Smooth muscle cell (in vitro differentiated cells): Measurements from ENCODE around the gene TMEM191C. TPM values are rescaled to one million over a fixed set of nuclear protein-coding genes. Genes with fewer than 3 reads are reported as not detected.
"Not testable (repeated sequence)": the region's sequence is repeated elsewhere in the genome, so short reads cannot be mapped to it uniquely, and the experiment has no call there.

Experiments used
- DNase-seq: peaks from one replicate; lab custom pipeline; 2025; ENCODE audit not compliant: unreplicated experiment; lab: John Stamatoyannopoulos, UW
- H2AFZ ChIP-seq: fragments of 200-600 bp; sonication (generic); 2 replicates; pipeline ENCODE4 v1.6.0; 2016; ENCODE audit warnings: antibody characterized with exemption, low read depth, mild to moderate bottlenecking
- H3F3A ChIP-seq: fragments of 200-600 bp; sonication (generic); 2 replicates; pipeline ENCODE4 v1.6.0; 2017; ENCODE audit warnings: antibody characterized with exemption, low read depth
- H3K27ac ChIP-seq: fragments of 200-600 bp; sonication (generic); 2 replicates; pipeline ENCODE4 v1.5.1; 2016; ENCODE audit warnings: low read depth, mild to moderate bottlenecking
- H3K27me3 ChIP-seq: fragments of 200-600 bp; sonication (generic); 2 replicates; pipeline ENCODE4 v1.6.1; 2016; ENCODE audit warnings: low read depth, mild to moderate bottlenecking
- H3K36me3 ChIP-seq: fragments of 200-600 bp; sonication (generic); 2 replicates; pipeline ENCODE4 v1.5.1; 2016; ENCODE audit warnings: low read depth
- H3K4me1 ChIP-seq: fragments of 200-600 bp; sonication (generic); 2 replicates; pipeline ENCODE4 v1.5.1; 2016; ENCODE audit warnings: low read depth
- H3K4me2 ChIP-seq: fragments of 200-600 bp; sonication (generic); 2 replicates; pipeline ENCODE4 v1.6.0; 2016; ENCODE audit warnings: mild to moderate bottlenecking
- H3K4me3 ChIP-seq: fragments of 200-600 bp; sonication (generic); 2 replicates; pipeline ENCODE4 v1.5.1; 2016; ENCODE audit warnings: mild to moderate bottlenecking
- H3K79me2 ChIP-seq: fragments of 200-600 bp; sonication (generic); 2 replicates; pipeline ENCODE4 v1.6.0; 2016; ENCODE audit warnings: low read depth, mild to moderate bottlenecking
- H3K9ac ChIP-seq: fragments of 200-600 bp; sonication (generic); 2 replicates; pipeline ENCODE4 v1.6.0; 2016; ENCODE audit warnings: low read depth
- H3K9me3 ChIP-seq: fragments of 200-600 bp; sonication (generic); replicated peaks from 2 replicates; pipeline ENCODE4 v1.5.1; 2016; ENCODE audit warnings: low read depth
- H4K20me1 ChIP-seq: fragments of 200-600 bp; sonication (generic); 2 replicates; pipeline ENCODE4 v1.6.0; 2016; ENCODE audit warnings: low read depth
- WGBS: methylation state at CpG from one replicate; pipeline ENCODE4 v1.1.7; 2016; ENCODE audit warnings: low lambda C conversion rate; 5-methylcytosine and 5-hydroxymethylcytosine counted together
- polyA plus RNA-seq: library from polyadenylated mRNA; unstranded; fragments of >200 nt; fragmentation: Nextera tagmentation; extraction: Ambion mirVana; gene quantifications from 2 replicates; pipeline ENCODE4 v1.2.1, GENCODE V29; 2016
- total RNA-seq: library from RNA; depleted of rRNA; stranded (reverse); fragments of >200 nt; gene quantifications from 2 replicates; pipeline ENCODE4 v1.2.3, GENCODE V29; 2014

TMEM191C gene
- total and polyA plus RNA-seq, 2 experiments from 2014 or later, result 1.4 to 3.2 TPM

DNA sequence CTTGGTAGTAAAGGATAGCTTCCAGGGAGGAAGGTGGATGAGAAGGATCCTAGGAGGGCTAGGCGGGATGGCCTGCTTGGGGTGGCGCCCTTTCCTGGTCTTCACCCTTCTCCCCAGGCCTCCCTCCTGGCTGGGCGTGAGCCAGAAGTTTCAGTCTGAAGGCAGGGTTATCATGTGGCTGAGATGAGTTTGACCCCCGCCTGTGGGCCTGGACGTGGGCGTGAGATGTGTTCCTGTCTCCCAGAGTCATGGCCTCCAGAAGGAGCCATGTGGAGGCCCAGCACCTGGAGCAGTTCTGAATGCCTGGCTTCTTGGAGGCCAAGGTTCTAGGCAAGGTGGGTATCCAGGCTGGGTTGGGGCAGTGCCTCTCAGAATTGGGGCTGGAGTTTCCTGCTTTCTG lies 29.2 kb upstream of the TMEM191C start:
- not testable (repeated sequence) for H3K27me3 ChIP-seq, H3K4me2 ChIP-seq, H3K27ac ChIP-seq, DNase-seq, H3K4me1 ChIP-seq, H3K79me2 ChIP-seq, H3K4me3 ChIP-seq, H3K36me3 ChIP-seq, H3K9ac ChIP-seq, H3K9me3 ChIP-seq, H3F3A ChIP-seq, H2AFZ ChIP-seq
- H4K20me1 ChIP-seq, result peaks cover 13% of the 10 kb centered on the region
- WGBS, result 90% methylated on average over 5 of the region's 6 CpGs

DNA sequence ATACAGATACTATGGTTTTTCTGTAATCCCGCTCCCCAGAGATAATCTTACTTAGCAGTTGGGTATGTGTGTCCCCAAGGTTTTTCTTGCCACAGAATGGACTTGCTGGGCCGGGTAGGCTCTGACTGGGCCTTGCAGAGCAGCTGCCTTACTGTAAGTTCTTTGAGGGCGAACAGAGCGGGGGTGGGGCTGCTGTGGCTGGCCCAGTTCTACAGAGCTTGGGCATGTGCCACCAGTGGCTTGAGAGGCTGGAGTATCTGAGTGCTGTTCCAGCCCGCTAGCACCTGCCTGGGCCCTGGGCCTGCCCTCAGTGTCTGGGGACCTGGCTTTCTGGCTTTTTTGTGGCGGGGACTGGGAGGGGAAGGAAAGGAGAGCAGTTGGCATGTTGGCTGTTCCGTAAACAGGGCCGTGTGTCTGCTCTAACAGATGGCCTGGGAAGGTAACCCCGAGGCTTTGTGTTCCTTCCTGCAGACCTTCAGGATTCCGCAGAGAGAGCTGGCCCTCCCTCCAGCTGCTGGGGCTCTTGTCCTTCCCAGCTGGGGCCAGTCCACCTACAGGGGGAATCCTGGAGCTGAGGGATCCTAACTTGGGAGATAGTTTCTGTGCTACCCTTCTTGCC lies 27.1 kb upstream of the TMEM191C start:
- H4K20me1 ChIP-seq, result peaks cover 34% of the 10 kb centered on the region
- H3F3A ChIP-seq, H3K4me3 ChIP-seq, H2AFZ ChIP-seq, H3K79me2 ChIP-seq, H3K36me3 ChIP-seq, H3K27ac ChIP-seq, H3K4me2 ChIP-seq, H3K9me3 ChIP-seq, H3K4me1 ChIP-seq, H3K9ac ChIP-seq, H3K27me3 ChIP-seq, DNase-seq: not testable (repeated sequence)
- no CpG with 5 or more reads among the region's 10 CpGs for WGBS

- no CpG with 5 or more reads among the region's 16 CpGs for WGBS
- not testable (repeated sequence) for H3K27ac ChIP-seq, H2AFZ ChIP-seq, H3K4me2 ChIP-seq, H3K79me2 ChIP-seq, DNase-seq, H3K4me3 ChIP-seq, H3K4me1 ChIP-seq, H3K9me3 ChIP-seq, H3K9ac ChIP-seq, H3F3A ChIP-seq, H3K27me3 ChIP-seq, H3K36me3 ChIP-seq
- H4K20me1 ChIP-seq, result peaks cover 39% of the 10 kb centered on the region
Measured at GRCh38 chr22:21440676-21441075, 26.5 kb upstream of the TMEM191C start.

- not testable (repeated sequence) for H3K9me3 ChIP-seq, H2AFZ ChIP-seq, DNase-seq, H3K36me3 ChIP-seq, H3K27ac ChIP-seq, H3K4me2 ChIP-seq, H3K4me3 ChIP-seq, H3F3A ChIP-seq, H3K9ac ChIP-seq, H3K4me1 ChIP-seq, H3K27me3 ChIP-seq, H3K79me2 ChIP-seq
- peaks cover 42% of the 10 kb centered on the region for H4K20me1 ChIP-seq
- WGBS, result 100% methylated on average over 4 of the region's 6 CpGs
Measured at GRCh38 chr22:21441170-21441569, 26.0 kb upstream of the TMEM191C start.

- H3K79me2 ChIP-seq, H3K4me2 ChIP-seq, H3K9me3 ChIP-seq, H2AFZ ChIP-seq, H3K27me3 ChIP-seq, H3F3A ChIP-seq, H3K4me1 ChIP-seq, H3K27ac ChIP-seq, DNase-seq, H3K4me3 ChIP-seq, H3K9ac ChIP-seq, H3K36me3 ChIP-seq: not testable (repeated sequence)
- peaks cover 50% of the 10 kb centered on the region for H4K20me1 ChIP-seq
- no CpG with 5 or more reads among the region's 9 CpGs for WGBS
Measured at GRCh38 chr22:21442123-21442522, 25.1 kb upstream of the TMEM191C start.

- H3K9me3 ChIP-seq, H3K4me2 ChIP-seq, H3F3A ChIP-seq, H3K4me1 ChIP-seq, H2AFZ ChIP-seq, DNase-seq, H3K79me2 ChIP-seq, H3K9ac ChIP-seq, H3K27me3 ChIP-seq, H3K27ac ChIP-seq, H3K36me3 ChIP-seq, H3K4me3 ChIP-seq: not testable (repeated sequence)
- WGBS, result 98% methylated on average over 8 of the region's 15 CpGs
- peaks cover 55% of the 10 kb centered on the region for H4K20me1 ChIP-seq
Measured at GRCh38 chr22:21442646-21443045, 24.5 kb upstream of the TMEM191C start.
